HG03196 (cell line): ENCODE results near the gene GALNT6.

ENCODE experiments used
- ATAC-seq: cut with Tn5 transposase; IDR thresholded peaks from one replicate; pipeline ENCODE4 v1.9.1; 2021; ENCODE audit not compliant: unreplicated experiment

Gene GALNT6

GRCh38 chr12:51381226-51382079, 9.8 kb downstream of the GALNT6 start:
- ATAC-seq, result no peak

- no peak for ATAC-seq
Measured at GRCh38 chr12:51379571-51379970, 11.6 kb downstream of the GALNT6 start.

- ATAC-seq, result no peak
Measured at GRCh38 chr12:51378749-51379148, 12.5 kb downstream of the GALNT6 start.

- ATAC-seq, result no peak
Measured at GRCh38 chr12:51377099-51377984, 13.9 kb downstream of the GALNT6 start.

- ATAC-seq, result no peak
Measured at GRCh38 chr12:51374856-51375255, 16.4 kb downstream of the GALNT6 start.

- ATAC-seq, result no peak
Measured at GRCh38 chr12:51374361-51374760, 16.8 kb downstream of the GALNT6 start.

GRCh38 chr12:51373187-51373586, 18.0 kb downstream of the GALNT6 start:
- no peak for ATAC-seq

GRCh38 chr12:51372021-51372420, 19.2 kb downstream of the GALNT6 start:
- ATAC-seq, result no peak

GRCh38 chr12:51371295-51371953, 19.8 kb downstream of the GALNT6 start:
- ATAC-seq, result no peak

GRCh38 chr12:51370667-51371066, 20.5 kb downstream of the GALNT6 start:
- ATAC-seq, result no peak

- no peak for ATAC-seq
Measured at GRCh38 chr12:51369581-51369980, 21.6 kb downstream of the GALNT6 start.

GRCh38 chr12:51368640-51369517, 22.3 kb downstream of the GALNT6 start:
- ATAC-seq, result peak; percentile 97

GRCh38 chr12:51365276-51365675, 25.9 kb downstream of the GALNT6 start:
- ATAC-seq, result no peak

- no peak for ATAC-seq
Measured at GRCh38 chr12:51364001-51364400, 27.2 kb downstream of the GALNT6 start.

- ATAC-seq, result no peak
Measured at GRCh38 chr12:51362747-51363342, 28.4 kb downstream of the GALNT6 start.

- no peak for ATAC-seq
Measured at GRCh38 chr12:51362307-51362706, 28.9 kb downstream of the GALNT6 start.

GRCh38 chr12:51361161-51362016, 29.8 kb downstream of the GALNT6 start:
- no peak for ATAC-seq

GRCh38 chr12:51360315-51360714, 30.9 kb downstream of the GALNT6 start:
- ATAC-seq, result no peak

- no peak for ATAC-seq
Measured at GRCh38 chr12:51359851-51360250, 31.4 kb downstream of the GALNT6 start.
